GM12878 (cell line): ENCODE results near the gene SLC39A1. TPM values are rescaled to one million over a fixed set of nuclear protein-coding genes. Genes with fewer than 3 reads are reported as not detected.

Source experiments
- CHD2 ChIP-seq: IDR thresholded peaks from 2 replicates; pipeline ENCODE4 v1.6.1; 2011; ENCODE audit warnings: low read depth, low read length, improper control_type of control experiment, borderline replicate concordance
- CTCF ChIP-seq, 3 experiments: IDR thresholded peaks in 2 of 3; conservative IDR thresholded peaks in 1 of 3; 2 replicates each; pipeline ENCODE4 v1.5.1; 2011; ENCODE audit warnings: low read depth in 3 of 3, low read length in 3 of 3, mild to moderate bottlenecking in 3 of 3, control low read depth in 2 of 3, moderate library complexity in 2 of 3, inconsistent platforms in 1 of 3, mixed read lengths in 1 of 3; ENCODE audit not compliant: control insufficient read depth in 2 of 3, insufficient read depth in 1 of 3; ENCODE audit errors: extremely low read depth in 1 of 3
- KDM1A ChIP-seq: fragments of 200-600 bp; sonication (generic); IDR thresholded peaks from 2 replicates; pipeline ENCODE4 v1.6.1; 2016; ENCODE audit warnings: borderline replicate concordance
- RBBP5 ChIP-seq: fragments of 200-600 bp; sonication (generic); conservative IDR thresholded peaks from 2 replicates; pipeline ENCODE4 v1.6.1; 2016
- REST ChIP-seq: IDR thresholded peaks from 2 replicates; pipeline ENCODE4 v1.6.1; 2012; ENCODE audit warnings: mild to moderate bottlenecking, low read depth, low read length
- polyA plus RNA-seq, 11 experiments: library from polyadenylated mRNA; depleted of rRNA in 4 of 11; unstranded in 6 of 11; stranded (reverse) in 5 of 11; fragments of >200 nt; fragmentation: Nextera tagmentation in 4 of 11; fragmentation: Illumina TruSeq in 1 of 11; extraction: Ambion mirVana in 4 of 11; extraction: Trizol in 1 of 11; gene quantifications; 1 replicate in 1 of 11; 2 replicates in 10 of 11; pipeline versions ENCODE4 v1.2.1 to v1.2.3, GENCODE V29; 2011 to 2016; ENCODE audit warnings: inconsistent platforms in 2 of 11, missing spikeins in 2 of 11, low read depth in 1 of 11
- total RNA-seq, 4 experiments: library from RNA; depleted of rRNA in 3 of 4; stranded (reverse); fragments of >200 nt in 3 of 4; fragmentation: Illumina TruSeq in 1 of 4; extraction: Trizol in 1 of 4; gene quantifications; 2 replicates each; pipeline versions ENCODE4 v1.2.1 to v1.2.3, GENCODE V29; 2013 to 2021

SLC39A1 gene
- total and polyA plus RNA-seq, 10 of the 15 experiments (the other 5 are each of a cell fraction or from before 2014, with no cell fraction given), result 8.8 to 98.6 (median 72.4) TPM

GRCh38 chr1:153990468-153991150 is 27.3 kb upstream of the SLC39A1 start, which contains the start of gene RPS27 (continued):
- 0 out of 2 replicates have a peak, but pooled peaks have one; percentile 44 for TF ChIP-seq REST
- no peak for TF ChIP-seq RBBP5
- TF ChIP-seq CTCF (IDR thresholded peaks at IDR 0.05 in 2 of 3, conservative IDR thresholded peaks at IDR 0.05 in 1 of 3; ENCODE audit: control insufficient read depth in 2 of 3, extremely low read depth in 1 of 3, insufficient read depth in 1 of 3, low read depth in 3 of 3, low read length in 3 of 3), result no peak
- peak; percentile 50; the same call in 1 of the 2 replicates for TF ChIP-seq CHD2
- no peak for TF ChIP-seq KDM1A
